H9 (cell line): Measurements from ENCODE around the gene HOXA2. TPM values are rescaled to one million over a fixed set of nuclear protein-coding genes. Genes with fewer than 3 reads are reported as not detected.

Experiments
- DNase-seq: peaks from one replicate; pipeline ENCODE4 v3.0.0-alpha.2; 2017
- H2AFZ ChIP-seq: one replicate; pipeline ENCODE4 v1.6.1; 2013; ENCODE audit warnings: mild to moderate bottlenecking, low read length, control low read depth, moderate library complexity
- H2AK5ac ChIP-seq: 2 replicates; pipeline ENCODE4 v1.6.1; 2013; ENCODE audit warnings: low read length, control low read depth, mixed read lengths; ENCODE audit not compliant: insufficient read length
- H2BK120ac ChIP-seq: one replicate; pipeline ENCODE4 v1.6.1; 2013; ENCODE audit warnings: low read depth, mild to moderate bottlenecking, low read length, control low read depth, inconsistent platforms; ENCODE audit not compliant: poor library complexity, severe bottlenecking
- H2BK12ac ChIP-seq: 2 replicates; pipeline ENCODE4 v1.6.1; 2013; ENCODE audit warnings: low read length, control low read depth, mixed read lengths, low read depth; ENCODE audit not compliant: insufficient read length
- H2BK15ac ChIP-seq: 2 replicates; pipeline ENCODE4 v1.6.1; 2013; ENCODE audit warnings: low read depth, low read length, control low read depth
- H2BK20ac ChIP-seq: one replicate; pipeline ENCODE4 v1.6.1; 2013; ENCODE audit warnings: low read depth, mild to moderate bottlenecking, low read length, control low read depth, inconsistent platforms; ENCODE audit not compliant: poor library complexity, severe bottlenecking
- H2BK5ac ChIP-seq: 2 replicates; pipeline ENCODE4 v1.6.1; 2013; ENCODE audit warnings: low read length, control low read depth, mixed read lengths; ENCODE audit not compliant: insufficient read length
- H3K14ac ChIP-seq: 2 replicates; pipeline ENCODE4 v1.6.1; 2013; ENCODE audit warnings: low read length, control low read depth; ENCODE audit not compliant: insufficient read depth
- H3K18ac ChIP-seq: 2 replicates; pipeline ENCODE4 v1.6.1; 2013; ENCODE audit warnings: low read depth, mild to moderate bottlenecking, mixed read lengths, low read length, control low read depth; ENCODE audit not compliant: insufficient read length
- H3K23ac ChIP-seq: 2 replicates; pipeline ENCODE4 v1.6.1; 2013; ENCODE audit warnings: low read length, control low read depth, mixed read lengths, low read depth; ENCODE audit not compliant: insufficient read length
- H3K23me2 ChIP-seq: 2 replicates; pipeline ENCODE4 v1.6.1; 2013; ENCODE audit warnings: low read depth, mild to moderate bottlenecking, mixed read lengths, low read length, control low read depth; ENCODE audit not compliant: insufficient read length, poor library complexity, severe bottlenecking
- H3K27ac ChIP-seq: 2 replicates; pipeline ENCODE4 v1.5.1; 2013; ENCODE audit warnings: low read length, control low read depth, mixed read lengths, low read depth; ENCODE audit not compliant: insufficient read length
- H3K27me3 ChIP-seq: 2 replicates; pipeline ENCODE4 v1.6.1; 2013; ENCODE audit warnings: low read length, control low read depth, inconsistent platforms; ENCODE audit not compliant: insufficient read depth
- H3K4ac ChIP-seq: 2 replicates; pipeline ENCODE4 v1.6.1; 2013; ENCODE audit warnings: low read depth, mild to moderate bottlenecking, control low read depth, inconsistent platforms, low read length, moderate library complexity
- H3K4me1 ChIP-seq: 2 replicates; pipeline ENCODE4 v1.6.1; 2013; ENCODE audit warnings: low read length, control low read depth, inconsistent platforms; ENCODE audit not compliant: insufficient read depth
- H3K4me2 ChIP-seq: 2 replicates; pipeline ENCODE4 v1.6.1; 2013; ENCODE audit warnings: low read length, control low read depth, mixed read lengths; ENCODE audit not compliant: insufficient read length, insufficient read depth
- H3K56ac ChIP-seq: 2 replicates; pipeline ENCODE4 v1.6.1; 2013; ENCODE audit warnings: low read depth, mild to moderate bottlenecking, mixed read lengths, low read length, control low read depth; ENCODE audit not compliant: insufficient read length
- H3K79me1 ChIP-seq: 2 replicates; pipeline ENCODE4 v1.6.1; 2013; ENCODE audit warnings: low read depth, mild to moderate bottlenecking, moderate library complexity, low read length, control low read depth, inconsistent platforms; ENCODE audit not compliant: insufficient read depth, poor library complexity, severe bottlenecking
- H3K79me2 ChIP-seq: 2 replicates; pipeline ENCODE4 v1.6.1; 2013; ENCODE audit warnings: low read length, control low read depth, inconsistent platforms; ENCODE audit not compliant: insufficient read depth
- H3K9ac ChIP-seq: 2 replicates; pipeline ENCODE4 v1.6.1; 2013; ENCODE audit warnings: low read length, control low read depth, mixed read lengths; ENCODE audit not compliant: insufficient read length; ENCODE audit errors: extremely low read depth
- H3K9me3 ChIP-seq: one replicate; pipeline ENCODE4 v1.6.1; 2013; ENCODE audit warnings: low read depth, low read length, inconsistent platforms; ENCODE audit not compliant: control insufficient read depth
- H3T11ph ChIP-seq: one replicate; pipeline ENCODE4 v1.6.1; 2013; ENCODE audit warnings: mild to moderate bottlenecking, low read length, control low read depth, inconsistent platforms
- H4K20me1 ChIP-seq: one replicate; pipeline ENCODE4 v1.6.1; 2013; ENCODE audit not compliant: control insufficient read depth, insufficient read length, insufficient read depth
- H4K5ac ChIP-seq: 2 replicates; pipeline ENCODE4 v1.6.1; 2013; ENCODE audit warnings: low read depth, mild to moderate bottlenecking, mixed read lengths, low read length, control low read depth; ENCODE audit not compliant: insufficient read length
- H4K8ac ChIP-seq: replicated peaks from 2 replicates; pipeline ENCODE4 v1.6.1; 2013; ENCODE audit warnings: low read length, control low read depth, mixed read lengths, low read depth; ENCODE audit not compliant: insufficient read length
- H4K91ac ChIP-seq: 2 replicates; pipeline ENCODE4 v1.6.1; 2013; ENCODE audit warnings: low read depth, mild to moderate bottlenecking, moderate library complexity, mixed read lengths, low read length, control low read depth; ENCODE audit not compliant: insufficient read length
- H3K27ac Mint-ChIP-seq, 3 experiments: 2 replicates in 2 of 3; 3 replicates in 1 of 3; pipeline ENCODE4 v1.8.0; 2020 to 2021; ENCODE audit warnings: mixed read lengths in 3 of 3, mild to moderate bottlenecking in 1 of 3, moderate library complexity in 1 of 3
- H3K27me3 Mint-ChIP-seq: 2 replicates; pipeline ENCODE4 v1.8.0; 2021; ENCODE audit warnings: low read depth, mild to moderate bottlenecking, moderate library complexity, mixed read lengths
- H3K36me3 Mint-ChIP-seq, 3 experiments: 2 replicates in 2 of 3; 3 replicates in 1 of 3; pipeline ENCODE4 v1.8.0; 2020 to 2021; ENCODE audit warnings: low read depth in 3 of 3, mixed read lengths in 3 of 3; ENCODE audit not compliant: insufficient read depth in 1 of 3
- H3K4me1 Mint-ChIP-seq, 2 experiments: 2 replicates each; pipeline ENCODE4 v1.8.0; 2020; ENCODE audit warnings: mixed read lengths in 2 of 2
- H3K4me3 Mint-ChIP-seq, 2 experiments: 2 replicates in 1 of 2; 3 replicates in 1 of 2; pipeline ENCODE4 v1.8.0; 2020 to 2021; ENCODE audit warnings: mild to moderate bottlenecking in 2 of 2, mixed read lengths in 2 of 2, moderate library complexity in 1 of 2
- H3K9me3 Mint-ChIP-seq, 2 experiments: 2 replicates in 1 of 2; 3 replicates in 1 of 2; pipeline ENCODE4 v1.8.0; 2020; ENCODE audit warnings: mild to moderate bottlenecking in 2 of 2, mixed read lengths in 2 of 2, moderate library complexity in 1 of 2
- CTCF ChIP-seq: fragments of 200-600 bp; sonication (generic); conservative IDR thresholded peaks from 3 replicates; pipeline ENCODE4 v1.8.0; 2021; ENCODE audit warnings: antibody characterized with exemption, mild to moderate bottlenecking
- WGBS: extraction: QIAGEN DNeasy Blood & Tissue Kit; methylation state at CpG from one replicate; pipeline ENCODE4 v1.1.7; 2013; ENCODE audit warnings: missing lambda C conversion rate, low lambda C conversion rate, mixed read lengths; ENCODE audit not compliant: insufficient read length; ENCODE audit errors: extremely low coverage; 5-methylcytosine and 5-hydroxymethylcytosine counted together
- total RNA-seq: library from RNA; stranded (reverse); gene quantifications from 2 replicates; pipeline ENCODE4 v1.2.1, GENCODE V29; 2021

The HOXA2 gene
- total RNA-seq, 1 experiment from 2014 or later: not detected

DNA sequence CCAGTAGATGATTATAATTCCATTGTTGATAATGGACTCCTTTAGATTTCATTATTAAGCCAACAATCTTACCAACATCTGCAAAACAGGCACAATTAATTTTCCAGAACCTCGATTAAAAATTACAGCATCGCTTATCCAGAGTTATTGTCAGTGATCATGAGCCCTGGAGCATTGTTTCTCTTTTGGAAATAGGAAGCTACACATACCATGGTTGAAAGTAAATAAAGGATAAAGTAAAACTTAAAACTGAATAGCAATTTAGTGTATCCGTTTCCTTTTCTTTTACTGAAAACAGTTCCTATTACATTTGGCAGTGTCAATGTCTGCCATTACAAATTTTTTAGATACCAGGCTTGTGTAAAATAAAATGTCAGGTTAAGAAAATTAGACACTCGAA is 9.9 kb upstream of the HOXA2 start:
- TF ChIP-seq CTCF: no peak
- Histone ChIP-seq H3K56ac (no peak overlapping the region), H2BK12ac (no peak overlapping the region), H2AFZ (no peak overlapping the region), H3T11ph (no peak overlapping the region), H3K14ac (no peak overlapping the region), H4K8ac (no peak overlapping the region), H3K27ac (no peak overlapping the region), H3K79me2 (no peaks in the 10 kb centered on the region), H4K91ac (no peak overlapping the region), H2BK15ac (no peak overlapping the region), H3K23me2 (peaks cover 3% of the 10 kb centered on the region), H3K27me3 (peaks cover 96% of the 10 kb centered on the region), H3K9me3 (no peaks in the 10 kb centered on the region), H2BK120ac (no peak overlapping the region), H3K4ac (no peak overlapping the region), H3K9ac (no peak overlapping the region), H4K5ac (no peak overlapping the region), H3K79me1 (no peaks in the 10 kb centered on the region), H3K4me2 (no peak overlapping the region), H3K23ac (no peak overlapping the region), H2AK5ac (no peak overlapping the region), H2BK20ac (no peak overlapping the region), H2BK5ac (no peak overlapping the region), H3K18ac (no peak overlapping the region), H3K4me1 (no peaks in the 10 kb centered on the region), H4K20me1 (peaks cover 2% of the 10 kb centered on the region)
- no peak overlapping the region for H3K4me3 Mint-ChIP-seq
- no peaks in the 10 kb centered on the region; a peak in 1 of 7 replicates for H3K36me3 Mint-ChIP-seq
- H3K27me3 Mint-ChIP-seq: peaks cover 98% of the 10 kb centered on the region
- H3K9me3 Mint-ChIP-seq: peaks cover 0 to 3% of the 10 kb centered on the region in 2 experiments; a peak in 3 of 5 replicates
- peaks cover 10 to 19% of the 10 kb centered on the region in 2 experiments for H3K4me1 Mint-ChIP-seq
- no peak for DNase-seq
- WGBS: no CpG with 5 or more reads among the region's 4 CpGs
- H3K27ac Mint-ChIP-seq: no peak overlapping the region
